ENCODE measurements around the gene BATF3.

GRCh38 chr1:212667223-212668139 lies 32.2 kb downstream of the BATF3 start:
- TF ChIP-seq CTCF (IDR thresholded peaks at IDR 0.05) (no peak), POLR2A (IDR thresholded peaks at IDR 0.05) (peak in 1 of 3 donors; percentile 7)
